Sigmoid colon (tissue), 4 donors: ENCODE data around the gene CRACR2B.

ENCODE experiments used
- EP300 ChIP-seq, 4 donors: sonication (generic); formaldehyde crosslinking; IDR thresholded peaks; one replicate each; pipeline ENCODE4 v1.6.1; 2017; ENCODE audit warnings: antibody characterized with exemption in 4 of 4
- POLR2AphosphoS5 ChIP-seq, 4 donors: sonication (generic); formaldehyde crosslinking; IDR thresholded peaks; one replicate each; pipeline ENCODE4 v1.6.1; 2017; ENCODE audit warnings: antibody characterized with exemption in 4 of 4
- TF ChIP-seq, protein P1 (sequence below), 4 experiments: fragments of 450-650 bp in 3 of 4; fragments of 200-600 bp in 1 of 4; IDR thresholded peaks; one replicate each; pipeline ENCODE4 v1.5.1; 2016 to 2019; ENCODE audit warnings: antibody characterized with exemption in 4 of 4, mild to moderate bottlenecking in 3 of 4, moderate library complexity in 2 of 4

DNA sequence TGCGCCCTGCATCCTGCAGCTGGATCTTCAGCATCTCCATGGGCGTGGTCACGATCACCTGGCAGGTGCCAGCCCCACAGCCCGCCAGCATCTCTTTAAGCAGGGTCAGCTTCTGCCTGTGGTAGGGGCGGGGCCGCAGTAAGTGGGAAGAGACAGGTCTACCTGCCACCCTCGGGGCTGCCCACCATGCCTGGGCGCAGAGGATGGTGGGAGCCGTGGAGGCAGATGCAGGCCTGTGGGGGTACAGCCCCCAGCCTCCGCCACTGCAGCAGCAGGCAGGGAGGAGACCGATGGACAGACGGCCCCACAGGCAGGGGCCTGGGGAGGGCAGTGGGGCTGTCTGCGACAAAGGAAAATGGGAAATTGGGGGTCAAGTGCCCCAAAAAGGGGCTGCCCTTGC lies 34.8 kb upstream of the CRACR2B start:
- TF ChIP-seq, protein P1, sequence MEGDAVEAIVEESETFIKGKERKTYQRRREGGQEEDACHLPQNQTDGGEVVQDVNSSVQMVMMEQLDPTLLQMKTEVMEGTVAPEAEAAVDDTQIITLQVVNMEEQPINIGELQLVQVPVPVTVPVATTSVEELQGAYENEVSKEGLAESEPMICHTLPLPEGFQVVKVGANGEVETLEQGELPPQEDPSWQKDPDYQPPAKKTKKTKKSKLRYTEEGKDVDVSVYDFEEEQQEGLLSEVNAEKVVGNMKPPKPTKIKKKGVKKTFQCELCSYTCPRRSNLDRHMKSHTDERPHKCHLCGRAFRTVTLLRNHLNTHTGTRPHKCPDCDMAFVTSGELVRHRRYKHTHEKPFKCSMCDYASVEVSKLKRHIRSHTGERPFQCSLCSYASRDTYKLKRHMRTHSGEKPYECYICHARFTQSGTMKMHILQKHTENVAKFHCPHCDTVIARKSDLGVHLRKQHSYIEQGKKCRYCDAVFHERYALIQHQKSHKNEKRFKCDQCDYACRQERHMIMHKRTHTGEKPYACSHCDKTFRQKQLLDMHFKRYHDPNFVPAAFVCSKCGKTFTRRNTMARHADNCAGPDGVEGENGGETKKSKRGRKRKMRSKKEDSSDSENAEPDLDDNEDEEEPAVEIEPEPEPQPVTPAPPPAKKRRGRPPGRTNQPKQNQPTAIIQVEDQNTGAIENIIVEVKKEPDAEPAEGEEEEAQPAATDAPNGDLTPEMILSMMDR (IDR thresholded peaks at IDR 0.05): no peak
- TF ChIP-seq POLR2AphosphoS5 (IDR thresholded peaks at IDR 0.05): no peak
- TF ChIP-seq EP300 (IDR thresholded peaks at IDR 0.05): no peak
